ENCODE results near the gene UPF3B.
"Not testable (repeated sequence)": the region's sequence is repeated elsewhere in the genome, so short reads cannot be mapped to it uniquely, and the experiment has no call there.

DNA sequence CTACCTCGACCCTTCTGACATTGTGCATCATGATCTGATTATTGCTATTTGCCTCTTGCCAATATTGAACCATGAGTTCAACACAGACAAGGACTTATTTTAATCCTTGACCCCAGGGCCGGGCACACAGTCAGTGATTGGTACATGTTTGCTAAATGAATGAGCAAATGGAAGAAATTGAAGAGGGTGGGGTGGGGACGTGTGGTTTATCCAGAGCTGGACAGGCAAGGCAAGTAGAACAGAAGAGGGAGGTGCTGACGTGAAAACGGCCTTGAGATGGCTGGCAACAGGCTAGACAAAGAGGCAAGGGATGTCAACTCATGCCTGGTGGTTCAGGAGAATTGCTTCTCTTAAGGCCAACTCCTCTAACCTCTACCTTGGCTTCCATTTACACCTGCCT lies 28.5 kb downstream of the UPF3B start:
- TF ChIP-seq POLR2AphosphoS5 (IDR thresholded peaks at IDR 0.05; ENCODE audit: insufficient read depth in 1 of 2, low read depth in 1 of 2); POLR2A (IDR thresholded peaks at IDR 0.05): not testable (repeated sequence)
- TF ChIP-seq, protein P1, sequence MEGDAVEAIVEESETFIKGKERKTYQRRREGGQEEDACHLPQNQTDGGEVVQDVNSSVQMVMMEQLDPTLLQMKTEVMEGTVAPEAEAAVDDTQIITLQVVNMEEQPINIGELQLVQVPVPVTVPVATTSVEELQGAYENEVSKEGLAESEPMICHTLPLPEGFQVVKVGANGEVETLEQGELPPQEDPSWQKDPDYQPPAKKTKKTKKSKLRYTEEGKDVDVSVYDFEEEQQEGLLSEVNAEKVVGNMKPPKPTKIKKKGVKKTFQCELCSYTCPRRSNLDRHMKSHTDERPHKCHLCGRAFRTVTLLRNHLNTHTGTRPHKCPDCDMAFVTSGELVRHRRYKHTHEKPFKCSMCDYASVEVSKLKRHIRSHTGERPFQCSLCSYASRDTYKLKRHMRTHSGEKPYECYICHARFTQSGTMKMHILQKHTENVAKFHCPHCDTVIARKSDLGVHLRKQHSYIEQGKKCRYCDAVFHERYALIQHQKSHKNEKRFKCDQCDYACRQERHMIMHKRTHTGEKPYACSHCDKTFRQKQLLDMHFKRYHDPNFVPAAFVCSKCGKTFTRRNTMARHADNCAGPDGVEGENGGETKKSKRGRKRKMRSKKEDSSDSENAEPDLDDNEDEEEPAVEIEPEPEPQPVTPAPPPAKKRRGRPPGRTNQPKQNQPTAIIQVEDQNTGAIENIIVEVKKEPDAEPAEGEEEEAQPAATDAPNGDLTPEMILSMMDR (IDR thresholded peaks at IDR 0.05), result not testable (repeated sequence)

Data from vagina (tissue), 2 donors.